HepG2 (cell line): ENCODE results near the gene ENAH.

ENCODE experiments used
- AHR ChIP-seq: IDR thresholded peaks from 2 replicates; pipeline ENCODE4 v1.6.1; 2018; ENCODE audit warnings: missing genetic modification reagents, missing compliant biosample characterization
- EZH2 ChIP-seq: conservative IDR thresholded peaks from 2 replicates; pipeline ENCODE4 v1.6.1; 2012; ENCODE audit warnings: mild to moderate bottlenecking, low read depth, low read length, moderate library complexity
- KDM3A ChIP-seq: IDR thresholded peaks from 2 replicates; pipeline ENCODE4 v1.6.1; 2018; ENCODE audit warnings: low read depth, missing compliant biosample characterization
- NFIC ChIP-seq: IDR thresholded peaks from 2 replicates; pipeline ENCODE4 v1.6.1; 2012; ENCODE audit warnings: mild to moderate bottlenecking, low read length, inconsistent platforms
- REL ChIP-seq: sonication (generic); formaldehyde crosslinking; conservative IDR thresholded peaks from 2 replicates; pipeline ENCODE4 v1.8.0; 2022; ENCODE audit warnings: mild to moderate bottlenecking, missing genetic modification reagents, moderate library complexity
- RXRA ChIP-seq: sonication (generic); formaldehyde crosslinking; IDR thresholded peaks from 2 replicates; pipeline ENCODE4 v1.5.1; 2020; ENCODE audit warnings: missing genetic modification reagents
- SUZ12 ChIP-seq: fragments of 150-350 bp; IDR thresholded peaks from 2 replicates; pipeline ENCODE4 v1.6.1; 2014; ENCODE audit warnings: low read depth, low read length
- TF ChIP-seq, protein P1 (sequence below): sonication (generic); formaldehyde crosslinking; IDR thresholded peaks from 2 replicates; pipeline ENCODE4 v1.5.0; 2020; ENCODE audit warnings: mild to moderate bottlenecking, missing genetic modification reagents

DNA sequence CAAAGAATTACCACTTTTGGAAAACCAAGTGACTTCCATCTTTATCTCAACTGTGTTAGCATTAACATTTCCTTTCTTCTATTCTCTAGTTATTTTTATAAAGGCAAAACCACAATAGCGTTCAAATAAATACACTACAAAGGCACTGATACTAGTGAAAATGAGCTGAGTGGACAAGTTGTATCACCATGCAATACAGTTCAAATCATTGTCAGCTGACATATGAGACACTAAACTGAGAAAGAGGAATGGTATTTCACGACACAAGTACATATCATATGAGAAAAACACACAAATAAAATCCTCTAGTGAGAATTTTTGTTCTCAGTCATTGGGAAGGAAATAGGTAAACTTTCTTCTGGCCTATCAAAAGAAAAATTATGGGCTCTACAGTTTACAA, 26.2 kb downstream of the ENAH start:
- TF ChIP-seq EZH2 = no peak
- TF ChIP-seq, protein P1, sequence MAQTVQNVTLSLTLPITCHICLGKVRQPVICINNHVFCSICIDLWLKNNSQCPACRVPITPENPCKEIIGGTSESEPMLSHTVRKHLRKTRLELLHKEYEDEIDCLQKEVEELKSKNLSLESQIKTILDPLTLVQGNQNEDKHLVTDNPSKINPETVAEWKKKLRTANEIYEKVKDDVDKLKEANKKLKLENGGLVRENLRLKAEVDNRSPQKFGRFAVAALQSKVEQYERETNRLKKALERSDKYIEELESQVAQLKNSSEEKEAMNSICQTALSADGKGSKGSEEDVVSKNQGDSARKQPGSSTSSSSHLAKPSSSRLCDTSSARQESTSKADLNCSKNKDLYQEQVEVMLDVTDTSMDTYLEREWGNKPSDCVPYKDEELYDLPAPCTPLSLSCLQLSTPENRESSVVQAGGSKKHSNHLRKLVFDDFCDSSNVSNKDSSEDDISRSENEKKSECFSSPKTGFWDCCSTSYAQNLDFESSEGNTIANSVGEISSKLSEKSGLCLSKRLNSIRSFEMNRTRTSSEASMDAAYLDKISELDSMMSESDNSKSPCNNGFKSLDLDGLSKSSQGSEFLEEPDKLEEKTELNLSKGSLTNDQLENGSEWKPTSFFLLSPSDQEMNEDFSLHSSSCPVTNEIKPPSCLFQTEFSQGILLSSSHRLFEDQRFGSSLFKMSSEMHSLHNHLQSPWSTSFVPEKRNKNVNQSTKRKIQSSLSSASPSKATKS = no peak
- no peak for TF ChIP-seq AHR (CRISPR knock-in tag)
- TF ChIP-seq KDM3A (CRISPR knock-in tag) = no peak
- TF ChIP-seq NFIC = no peak
- no peak for TF ChIP-seq SUZ12
- no peak for TF ChIP-seq RXRA (CRISPR knock-in tag)
- no peak for TF ChIP-seq REL
